Cortex of kidney (tissue), 1 donor: ENCODE results near the gene CRIM1.

Experiments used
- DNase-seq: peaks from one replicate; lab custom pipeline; 2025; lab: John Stamatoyannopoulos, UW

The CRIM1 gene

DNA sequence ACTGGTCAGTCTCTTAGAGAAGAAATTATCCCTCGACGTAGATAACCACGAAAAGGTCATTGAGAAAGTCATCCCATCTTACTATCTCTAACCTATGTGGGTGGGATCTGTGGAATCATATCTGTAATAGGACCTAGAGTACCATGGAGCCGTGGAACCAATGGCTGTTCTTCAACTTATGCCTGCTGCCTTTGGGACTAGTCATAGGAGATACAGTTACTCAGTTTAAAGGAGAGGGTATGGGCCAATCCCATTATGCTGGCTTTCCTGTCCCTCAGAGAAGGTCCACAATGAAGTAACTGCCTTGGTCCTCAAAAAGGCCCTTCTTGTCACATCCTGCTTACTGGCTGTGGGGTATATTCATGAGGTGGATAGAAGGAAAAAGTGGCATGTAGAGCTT lies 164.9 kb downstream of the CRIM1 start:
- no peak for DNase-seq

DNA sequence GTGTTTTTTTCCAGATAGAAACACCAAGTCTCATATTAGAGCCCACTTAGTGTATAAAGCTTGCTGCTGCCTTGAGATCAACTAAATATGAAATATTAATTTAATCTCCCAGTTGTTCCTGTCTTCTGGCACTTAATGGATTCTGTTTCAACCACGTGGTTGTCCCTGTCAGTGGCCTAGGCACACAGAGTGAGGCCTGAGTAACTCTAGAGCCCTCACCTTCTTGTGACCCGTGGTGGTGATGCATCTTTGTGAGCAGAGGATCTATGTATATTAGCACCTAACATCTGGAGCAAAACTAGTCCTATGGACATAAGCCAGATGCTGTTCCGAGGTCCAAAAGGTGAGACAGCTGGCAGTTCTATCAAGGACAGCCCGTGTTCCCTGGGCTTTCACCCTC lies 167.6 kb downstream of the CRIM1 start:
- DNase-seq, result no peak

DNA sequence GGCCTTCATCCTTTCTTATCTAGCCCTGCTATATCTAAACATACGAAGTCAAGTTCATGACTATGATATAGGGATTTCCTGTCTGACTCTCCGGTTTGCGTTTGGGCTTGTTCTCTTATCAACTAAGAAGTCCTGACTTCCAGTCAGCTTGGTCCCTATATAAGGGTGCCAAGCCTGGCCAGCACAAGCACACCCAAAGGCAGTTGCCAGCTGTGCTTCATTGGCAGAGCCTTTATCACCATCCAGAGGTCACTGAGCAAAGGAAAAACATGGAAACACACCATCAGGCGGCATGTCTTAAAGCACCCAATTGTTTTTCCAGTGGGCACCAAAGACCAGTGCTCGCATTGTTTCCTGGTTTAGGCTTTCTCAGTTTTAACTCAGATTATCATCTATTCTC lies 169.7 kb downstream of the CRIM1 start:
- no peak for DNase-seq

DNA sequence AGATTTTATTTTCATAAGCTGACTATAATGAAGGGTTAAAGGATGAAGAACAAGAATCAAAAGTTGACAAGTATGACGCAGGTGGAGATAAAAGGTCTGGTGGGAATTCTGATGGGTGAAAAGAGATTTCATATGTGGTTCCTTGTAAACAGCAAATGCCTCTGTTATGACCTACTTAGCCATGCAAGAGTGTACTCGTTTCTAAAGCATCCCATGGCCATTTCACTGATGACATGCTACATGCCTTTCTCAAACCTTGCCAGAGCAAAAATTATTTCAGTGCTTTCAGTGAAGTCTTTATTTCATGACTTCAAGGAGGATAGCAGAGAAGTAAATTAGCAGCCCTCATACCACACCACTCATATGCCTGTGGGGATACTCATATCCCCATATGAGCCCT lies 170.6 kb downstream of the CRIM1 start:
- DNase-seq, result no peak

DNA sequence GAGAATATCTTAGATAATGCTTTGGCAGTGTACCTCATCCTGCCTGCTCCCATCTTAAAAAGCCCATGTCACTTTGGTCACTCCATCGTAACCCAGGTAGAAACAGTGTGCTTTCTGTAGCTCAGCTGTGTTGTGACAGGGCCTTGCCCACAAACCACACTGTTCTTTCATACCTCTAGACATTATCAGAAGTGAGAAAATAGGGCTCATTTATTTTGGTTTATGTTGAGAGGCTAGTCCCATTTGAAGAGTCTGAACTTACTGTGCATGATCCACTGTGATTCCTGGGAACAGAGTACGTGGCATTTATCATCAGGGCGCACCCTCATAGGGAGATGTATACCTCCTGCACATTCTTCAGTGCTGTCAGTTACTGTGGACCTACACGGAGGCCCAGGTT lies 172.7 kb downstream of the CRIM1 start:
- DNase-seq, result no peak

DNA sequence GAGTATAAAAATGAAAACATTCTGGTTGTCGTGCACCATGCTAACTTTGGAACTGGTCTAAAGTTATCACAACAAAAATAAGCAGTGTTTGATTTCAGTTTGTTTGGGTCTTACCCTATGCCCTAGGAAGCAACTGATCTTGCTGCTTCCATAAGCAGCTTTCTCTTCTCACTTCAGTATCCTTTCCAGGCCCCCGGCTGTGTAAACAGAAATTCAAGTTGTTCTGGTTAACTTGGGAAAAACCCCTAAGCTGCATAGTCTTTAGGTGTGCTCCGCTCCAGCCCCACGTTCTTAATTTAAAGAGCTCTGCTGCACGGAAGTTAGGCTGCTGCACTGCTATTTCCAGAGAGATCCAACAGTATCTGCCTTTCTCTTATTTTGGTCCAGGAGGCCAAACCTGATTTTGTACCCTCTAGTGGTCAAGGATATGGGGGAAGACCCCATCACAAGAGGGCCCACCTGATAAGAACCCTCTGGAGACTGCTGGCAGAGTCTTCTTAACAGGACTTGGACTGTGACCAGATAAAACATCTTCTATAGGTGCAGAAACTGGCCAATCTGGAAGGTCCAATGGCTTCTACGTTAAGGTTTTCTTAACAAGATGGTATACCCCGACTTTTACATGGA lies 173.3 kb downstream of the CRIM1 start:
- no peak for DNase-seq

DNA sequence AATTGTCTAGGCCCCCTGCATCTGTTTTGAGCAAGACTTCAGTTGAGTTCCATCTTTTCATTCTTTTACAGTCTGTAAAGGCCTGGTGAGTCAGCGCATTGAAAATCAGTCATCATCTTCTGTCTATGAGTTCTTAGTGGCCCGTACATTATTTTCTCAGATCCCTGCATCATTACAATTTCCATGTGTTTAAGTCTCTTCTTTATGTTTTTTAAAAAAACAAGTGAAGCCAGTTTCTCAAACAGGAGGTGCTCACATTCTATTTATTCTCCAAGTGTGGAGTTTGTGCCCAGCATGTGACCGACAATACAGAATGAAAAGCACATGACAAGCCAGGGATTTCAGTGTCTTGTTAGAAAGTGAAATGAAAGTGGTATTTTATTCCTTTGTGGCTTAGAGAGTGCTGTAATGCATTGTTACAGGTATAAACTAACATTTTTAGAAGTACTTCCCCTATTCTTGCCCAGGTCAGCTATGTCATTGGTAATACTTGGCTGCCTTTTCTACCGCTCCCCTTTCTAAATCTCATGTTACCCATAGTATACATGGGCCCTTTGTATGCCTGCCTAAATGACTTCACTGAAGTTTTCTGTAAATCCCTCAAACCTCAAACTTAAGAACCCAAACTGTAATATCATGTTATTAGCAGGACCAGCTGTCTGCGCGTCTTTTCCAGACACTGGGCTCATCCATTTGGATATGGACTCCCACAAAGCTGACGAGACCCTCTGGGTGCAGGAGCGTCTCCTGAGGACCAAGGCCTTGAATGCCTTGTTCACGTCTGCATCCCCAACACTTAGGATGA lies 174.8 kb downstream of the CRIM1 start:
- DNase-seq, result no peak

DNA sequence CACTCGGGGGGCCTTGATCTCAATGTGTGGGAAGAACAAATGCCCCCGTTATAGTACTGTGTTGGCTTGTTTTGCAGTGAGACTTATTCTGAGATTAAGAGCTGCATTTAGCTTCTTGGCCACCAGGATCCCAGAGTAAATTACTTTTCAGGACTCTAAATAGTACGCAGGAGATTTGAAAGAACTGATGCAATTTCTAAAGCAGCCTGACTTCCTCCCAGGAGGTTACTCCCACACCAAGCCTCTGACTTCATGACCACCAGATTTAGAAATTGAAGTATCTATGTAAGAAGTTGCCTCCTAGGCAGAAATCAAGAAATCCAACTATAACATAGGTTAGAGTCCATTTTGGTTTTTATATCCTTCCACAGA lies 175.4 kb downstream of the CRIM1 start:
- DNase-seq, result no peak

DNA sequence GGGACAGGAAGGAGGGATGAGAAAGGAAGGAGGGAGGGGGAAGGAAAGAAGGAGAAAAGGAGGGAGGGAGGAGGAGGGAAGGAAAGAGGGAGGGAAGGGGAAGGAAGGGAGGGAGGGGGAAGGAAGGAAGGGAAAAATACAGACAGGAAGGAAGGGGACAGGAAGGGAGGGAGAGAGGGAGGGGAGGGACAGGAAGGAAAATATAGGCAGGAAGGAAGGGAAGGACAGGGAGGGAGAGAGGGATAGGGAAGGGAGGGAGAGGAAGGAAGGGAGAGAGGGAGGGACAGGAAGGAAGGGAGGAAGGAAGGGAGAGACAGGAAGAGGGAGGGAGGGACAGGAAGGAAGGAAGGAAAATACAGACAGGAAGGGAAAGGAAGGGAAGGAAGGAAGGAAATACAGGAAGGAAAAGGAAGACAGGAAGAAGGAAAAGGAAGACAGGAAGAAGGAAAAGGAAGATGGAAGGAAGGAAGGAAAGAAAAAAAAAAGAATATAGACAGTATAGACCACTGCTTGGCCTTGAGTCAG lies 178.8 kb downstream of the CRIM1 start:
- DNase-seq, result no peak

DNA sequence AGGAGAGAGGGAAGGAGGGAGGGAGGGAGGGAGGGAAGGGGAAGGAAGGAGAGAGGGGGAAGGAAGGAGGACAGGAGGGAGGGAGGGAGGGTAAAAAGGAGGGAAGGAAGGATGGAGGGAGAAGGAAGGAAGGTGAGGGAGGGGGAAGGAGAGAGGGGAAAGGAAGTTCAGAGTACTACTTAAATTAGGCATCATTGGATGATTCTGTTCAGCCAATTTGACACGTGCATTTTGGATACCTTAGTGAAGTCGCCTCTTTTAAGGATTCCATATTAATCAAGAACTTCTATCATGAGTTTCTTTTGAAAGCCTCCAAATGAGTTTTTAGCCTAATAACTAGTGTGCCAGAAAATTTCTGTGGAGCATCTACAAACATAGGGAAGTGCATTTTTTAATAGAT lies 179.5 kb downstream of the CRIM1 start:
- no peak for DNase-seq

DNA sequence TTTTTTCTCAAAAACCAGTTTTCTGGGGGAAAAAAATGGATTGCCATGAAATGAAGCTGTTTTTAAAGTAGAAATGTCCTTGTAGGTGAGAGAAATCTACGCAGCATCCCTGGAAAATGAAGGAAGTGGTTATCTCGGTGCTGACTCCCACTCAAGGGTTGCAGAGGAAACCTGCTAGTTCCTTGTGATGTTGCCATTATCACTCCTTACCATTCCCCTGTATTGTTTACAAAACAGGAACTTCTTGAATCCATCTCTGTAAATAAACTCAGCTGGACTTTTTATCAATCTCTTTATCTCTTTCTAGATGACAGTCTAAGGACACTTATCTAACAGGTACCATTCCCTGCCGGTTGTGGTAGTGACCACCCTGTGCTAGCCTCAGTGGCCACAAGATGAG lies 181.2 kb downstream of the CRIM1 start:
- no peak for DNase-seq

DNA sequence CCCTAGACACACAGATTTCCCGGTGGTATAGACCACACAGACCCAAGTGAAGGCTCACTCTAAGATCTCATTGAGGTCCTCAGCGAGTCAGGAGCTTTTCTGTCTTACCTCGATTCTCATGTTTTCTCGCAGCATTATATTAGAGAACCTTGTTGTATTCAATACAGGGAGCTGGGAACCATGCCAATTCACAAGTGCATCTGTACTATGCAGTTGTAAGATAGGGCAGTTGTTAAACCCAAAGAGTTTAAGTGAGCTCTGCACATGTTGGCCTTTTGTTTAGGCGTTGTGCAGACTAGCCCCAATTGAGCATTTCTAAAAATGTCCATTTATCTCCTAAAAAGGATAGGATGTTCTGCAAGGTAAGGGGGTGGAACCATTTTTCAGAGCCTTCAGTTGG lies 182.8 kb downstream of the CRIM1 start:
- no peak for DNase-seq

DNA sequence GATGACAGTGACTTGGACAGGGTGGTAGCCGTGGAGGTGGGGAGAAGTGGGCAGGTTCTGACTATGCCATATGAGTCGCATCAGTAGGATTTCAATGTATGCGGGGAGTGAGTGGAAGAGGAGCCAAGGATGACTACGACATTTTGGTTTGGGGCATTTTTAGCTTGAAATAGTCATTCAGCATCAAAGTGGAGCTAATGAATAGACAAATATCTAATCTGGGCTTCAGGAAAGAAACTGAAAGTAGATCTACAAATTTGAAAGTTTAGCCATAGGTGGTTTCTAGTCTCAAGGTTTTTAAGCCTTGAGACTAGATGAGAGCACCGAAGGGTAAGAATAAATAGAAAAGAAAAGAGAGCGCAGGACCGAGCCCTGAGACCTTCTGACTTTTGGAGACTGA lies 184.1 kb downstream of the CRIM1 start:
- no peak for DNase-seq

DNA sequence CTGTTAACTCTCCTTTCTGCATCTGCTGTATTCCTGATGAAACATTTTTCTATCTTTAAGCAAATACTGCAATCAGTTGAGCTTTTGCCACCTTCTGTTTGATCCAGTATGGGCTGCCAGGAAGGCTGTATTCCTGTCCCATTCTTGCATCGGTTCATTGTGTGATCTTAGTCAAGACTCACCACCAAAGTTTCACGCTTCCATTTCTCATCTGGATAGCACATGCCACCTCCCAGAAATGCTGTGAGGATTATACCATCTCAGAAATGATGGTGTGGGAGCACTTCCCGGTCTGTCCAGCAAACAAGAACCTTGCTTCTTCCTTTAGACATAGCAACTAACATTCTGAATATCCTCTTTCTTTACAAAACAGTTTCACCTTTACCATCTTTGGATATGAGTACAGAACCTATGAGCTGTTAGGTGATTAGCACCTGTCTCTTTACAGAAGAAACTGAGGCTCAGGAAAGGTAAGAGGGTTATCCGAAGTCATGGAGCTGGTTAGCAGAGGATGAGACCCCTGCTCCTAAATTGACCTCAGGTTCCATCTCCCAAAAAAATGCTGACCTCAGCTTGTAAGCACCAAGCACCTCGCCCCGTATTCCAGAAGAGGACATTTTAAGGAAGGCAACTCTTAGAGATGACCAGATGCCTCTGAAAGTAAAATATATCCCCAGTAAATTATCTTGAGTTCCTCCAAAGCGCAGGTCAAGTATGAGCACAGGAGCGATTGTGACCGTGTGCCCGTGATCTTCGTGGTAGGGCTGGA lies 185.6 kb downstream of the CRIM1 start:
- no peak for DNase-seq

DNA sequence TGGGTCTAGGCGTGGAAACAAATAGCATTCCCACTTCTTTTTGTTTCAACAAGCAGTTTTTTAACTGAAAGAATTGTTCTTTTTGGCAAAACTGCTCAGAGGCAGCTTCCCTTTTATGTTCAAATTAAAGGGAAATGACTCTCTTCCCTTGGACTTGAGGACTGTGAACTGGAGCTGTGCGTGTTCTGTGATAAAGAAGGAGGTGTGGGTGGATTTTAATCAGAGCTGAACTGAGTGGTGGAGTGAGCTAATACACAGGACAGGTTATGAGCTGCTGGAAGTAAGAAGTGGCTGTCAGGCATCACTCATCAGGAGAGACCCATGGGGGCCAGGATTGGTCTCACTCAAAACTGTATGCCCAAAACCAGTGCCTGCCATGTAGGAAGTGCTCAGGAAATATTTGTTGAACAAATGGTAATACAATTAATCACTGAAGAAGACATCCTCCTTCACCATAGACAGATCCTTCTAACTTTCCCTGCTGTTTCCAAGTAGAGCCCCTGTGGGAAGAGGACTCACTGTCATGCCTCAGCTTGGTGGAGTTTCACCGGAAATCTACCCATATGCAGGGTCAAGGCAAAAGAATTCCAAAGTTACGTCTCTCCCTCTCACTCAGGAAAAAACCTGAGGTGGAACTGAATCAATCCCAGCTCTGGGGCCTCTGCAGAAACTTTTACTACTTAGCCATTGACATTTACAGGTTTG lies 186.5 kb downstream of the CRIM1 start:
- no peak for DNase-seq

DNA sequence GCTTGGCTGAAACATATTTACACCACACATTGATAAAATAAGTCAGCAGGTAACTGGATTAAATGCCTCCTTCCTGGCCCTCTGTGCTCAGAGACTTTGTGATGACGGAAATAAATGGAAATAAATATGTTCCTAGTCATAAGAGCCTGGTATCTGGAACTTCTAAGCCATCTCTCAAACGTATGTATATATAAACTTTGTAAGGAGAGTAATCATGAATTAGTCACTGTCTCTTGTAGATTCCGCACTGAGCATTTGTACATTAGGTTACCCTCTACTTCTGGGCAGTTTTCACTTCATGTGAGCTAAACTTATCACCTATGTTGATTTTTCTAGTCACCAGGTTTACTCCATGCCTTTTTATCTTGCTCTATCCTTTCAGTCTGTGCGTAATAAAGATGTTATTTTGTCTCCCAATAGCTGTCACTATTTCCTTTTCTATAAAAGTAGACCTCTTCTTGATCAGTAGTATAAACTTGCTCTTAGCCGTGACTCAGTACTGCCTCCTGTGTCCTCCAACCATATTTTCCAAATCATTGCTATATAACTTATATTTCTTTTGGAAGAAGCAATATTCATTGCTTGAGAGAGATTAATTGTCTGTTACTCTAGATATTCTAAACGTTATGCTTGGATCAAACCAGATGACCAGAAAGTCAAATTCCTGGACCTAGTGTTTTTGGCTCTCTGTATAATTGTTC lies 189.2 kb downstream of the CRIM1 start:
- no peak for DNase-seq

DNA sequence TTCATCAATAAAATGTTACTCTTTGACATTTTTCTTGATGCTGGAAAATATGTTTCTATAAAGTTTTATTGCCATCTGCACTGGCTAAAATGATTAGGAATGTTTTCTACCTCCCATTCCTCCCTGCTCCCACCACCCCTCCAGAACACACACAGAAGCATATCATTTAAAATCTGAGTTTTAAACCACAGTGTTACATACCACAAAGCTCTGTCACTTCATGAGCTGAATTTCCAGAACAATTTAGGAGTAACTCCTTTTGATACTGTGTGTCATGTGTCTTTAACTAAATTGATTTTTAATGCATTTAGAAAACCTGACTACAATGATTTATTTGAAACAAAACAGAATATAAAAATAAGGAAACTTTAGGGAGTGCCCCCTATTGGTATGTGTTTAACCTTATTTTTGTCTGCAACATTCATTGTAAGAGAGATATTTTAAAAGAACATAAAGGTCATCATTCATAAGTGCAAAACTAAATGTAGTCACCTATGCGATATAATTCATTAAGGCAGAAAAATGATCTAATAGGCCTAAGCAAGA lies 190.4 kb downstream of the CRIM1 start:
- no peak for DNase-seq

DNA sequence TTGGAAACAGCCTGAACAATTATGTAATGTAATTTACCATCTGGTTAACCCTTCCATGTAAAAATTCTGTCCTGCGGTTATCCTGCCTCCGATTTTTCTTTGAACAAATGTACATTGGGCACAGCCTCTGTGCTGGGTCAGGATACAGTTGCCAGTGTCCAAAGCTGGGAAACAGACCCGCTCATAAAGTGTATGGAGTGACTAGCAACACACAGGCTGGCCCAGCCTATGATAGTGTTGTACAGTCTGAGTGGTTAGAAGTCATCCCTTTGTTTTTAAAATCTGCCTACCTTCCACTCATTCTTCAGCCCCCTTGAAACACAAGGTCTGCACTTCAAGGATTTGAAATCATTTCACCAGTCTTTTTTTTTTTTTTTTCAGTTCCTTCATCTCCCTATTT lies 192.3 kb downstream of the CRIM1 start:
- DNase-seq, result no peak

DNA sequence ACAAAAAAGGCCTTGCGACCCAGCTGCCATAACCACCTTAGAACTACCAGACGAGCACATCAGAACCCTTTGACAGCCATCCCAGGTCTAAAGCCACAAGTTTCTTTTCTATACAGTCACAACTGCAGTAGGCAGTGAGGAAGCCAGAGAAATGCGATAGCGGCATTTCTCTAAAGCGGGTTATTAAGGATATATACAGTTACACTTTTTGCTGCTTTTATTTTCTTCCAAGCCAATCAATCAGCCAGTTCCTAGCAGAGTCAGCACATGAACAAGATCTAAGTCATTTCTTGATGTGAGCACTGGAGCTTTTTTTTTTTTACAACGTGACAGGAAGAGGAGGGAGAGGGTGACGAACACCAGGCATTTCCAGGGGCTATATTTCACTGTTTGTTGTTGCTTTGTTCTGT lies 193.6 kb downstream of the CRIM1 start:
- no peak for DNase-seq

DNA sequence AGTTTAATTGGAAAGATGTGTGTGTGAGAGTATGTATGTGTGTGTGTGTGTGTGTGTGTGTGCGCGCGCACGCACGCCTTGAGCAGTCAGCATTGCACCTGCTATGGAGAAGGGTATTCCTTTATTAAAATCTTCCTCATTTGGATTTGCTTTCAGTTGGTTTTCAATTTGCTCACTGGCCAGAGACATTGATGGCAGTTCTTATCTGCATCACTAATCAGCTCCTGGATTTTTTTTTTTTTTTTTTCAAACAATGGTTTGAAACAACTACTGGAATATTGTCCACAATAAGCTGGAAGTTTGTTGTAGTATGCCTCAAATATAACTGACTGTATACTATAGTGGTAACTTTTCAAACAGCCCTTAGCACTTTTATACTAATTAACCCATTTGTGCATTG lies 194.4 kb downstream of the CRIM1 start:
- DNase-seq, result no peak

DNA sequence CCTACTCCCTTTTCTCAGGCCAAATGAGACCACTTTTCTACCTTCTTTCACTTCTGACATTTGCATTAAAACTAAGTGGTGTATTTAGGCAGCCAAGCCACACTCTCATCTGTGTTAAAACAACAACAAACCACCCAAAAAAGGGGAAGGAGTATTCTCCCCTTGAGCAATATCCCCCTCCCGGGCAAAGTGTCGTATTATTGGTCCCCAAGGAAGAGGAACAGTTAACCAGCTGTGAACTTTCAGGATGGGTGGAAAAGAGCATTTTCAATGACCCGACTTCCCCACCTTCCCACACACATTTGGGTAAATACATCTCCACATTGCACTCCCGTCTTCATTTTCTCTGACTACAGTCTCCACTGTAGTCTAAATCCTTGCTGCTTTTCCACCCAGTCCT lies 198.1 kb downstream of the CRIM1 start:
- DNase-seq, result no peak
